MV-4-11 (cell line): Measurements from ENCODE around the gene FAM177A1.

ENCODE experiments used
- DNase-seq: peaks from one replicate; lab custom pipeline; 2025; lab: John Stamatoyannopoulos, UW

Gene FAM177A1

GRCh38 chr14:35123388-35123703, 77.3 kb downstream of the FAM177A1 start:
- no peak for DNase-seq

- no peak for DNase-seq
These were observed 78.1 kb downstream of the FAM177A1 start for GRCh38 chr14:35124127-35124526.
